Omental fat pad (tissue), 4 donors: ENCODE results near the gene ZCWPW1. TPM values are rescaled to one million over a fixed set of nuclear protein-coding genes. Genes with fewer than 3 reads are reported as not detected.

Source experiments
- ATAC-seq: fragments of 150-250 bp; one replicate; pipeline ENCODE4 v1.9.1; 2016; ENCODE audit warnings: mild to moderate bottlenecking, moderate library complexity; ENCODE audit not compliant: low FRiP score
- DNase-seq: peaks from one replicate; pipeline ENCODE4 v3.0.0-alpha.2; 2019; ENCODE audit warnings: low spot score
- CTCF ChIP-seq, 3 donors: fragments of 450-650 bp; IDR thresholded peaks; one replicate each; pipeline ENCODE4 v1.5.1; 2016 to 2017; ENCODE audit warnings: antibody characterized with exemption in 3 of 3, mild to moderate bottlenecking in 3 of 3, moderate library complexity in 2 of 3
- total RNA-seq, 4 donors: library from RNA; depleted of rRNA; stranded (reverse); fragments of >200 nt; gene quantifications; one replicate each; pipeline ENCODE4 v1.1.0, GENCODE V29; 2016

ZCWPW1 gene
- total RNA-seq, 4 donors from 2014 or later: 2.8 to 5.8 (median 3.6) TPM

GRCh38 chr7:100425347-100425746 is 3.2 kb downstream of the ZCWPW1 start:
- DNase-seq (no peak), ATAC-seq (no peak)
- no peak for TF ChIP-seq CTCF (IDR thresholded peaks at IDR 0.05)

GRCh38 chr7:100423315-100423714 is 5.2 kb downstream of the ZCWPW1 start:
- TF ChIP-seq CTCF (IDR thresholded peaks at IDR 0.05): no peak
- ATAC-seq (no peak), DNase-seq (no peak)

- no peak for ATAC-seq
- TF ChIP-seq CTCF (IDR thresholded peaks at IDR 0.05): no peak
- DNase-seq: no peak
Observed at GRCh38 chr7:100419660-100420226, 8.8 kb downstream of the ZCWPW1 start.

- DNase-seq (no peak), ATAC-seq (no peak)
- TF ChIP-seq CTCF (IDR thresholded peaks at IDR 0.05): no peak
Observed at GRCh38 chr7:100418930-100419659, 9.4 kb downstream of the ZCWPW1 start.

- TF ChIP-seq CTCF (IDR thresholded peaks at IDR 0.05): no peak
- DNase-seq: no peak
- no peak for ATAC-seq
Observed at GRCh38 chr7:100415448-100415847, 13.1 kb downstream of the ZCWPW1 start.

- ATAC-seq: no peak
- DNase-seq: no peak
- TF ChIP-seq CTCF (IDR thresholded peaks at IDR 0.05): no peak
Observed at GRCh38 chr7:100413889-100414288, 14.6 kb downstream of the ZCWPW1 start.

- ATAC-seq: no peak
- DNase-seq: no peak
- no peak for TF ChIP-seq CTCF (IDR thresholded peaks at IDR 0.05)
Observed at GRCh38 chr7:100413346-100413745, 15.2 kb downstream of the ZCWPW1 start.
